Right atrium auricular region (tissue), 2 donors: ENCODE data around the gene POMGNT1. TPM values are rescaled to one million over a fixed set of nuclear protein-coding genes. Genes with fewer than 3 reads are reported as not detected.

ENCODE experiments used
- DNase-seq: peaks from one replicate; pipeline ENCODE4 v3.0.0-alpha.2; 2019; ENCODE audit warnings: low spot score
- H3K27ac ChIP-seq, 2 donors: fragments of 200-600 bp; sonication (generic); 1 replicate in 1 of 2; 2 replicates in 1 of 2; pipeline ENCODE4 v1.5.1; 2016 to 2019
- H3K27me3 ChIP-seq, 2 donors: fragments of 200-600 bp; sonication (generic); one replicate each; pipeline versions ENCODE4 v1.5.1 to v1.6.0; 2017 to 2019
- H3K36me3 ChIP-seq: fragments of 200-600 bp; sonication (generic); one replicate; pipeline ENCODE4 v1.5.1; 2016
- H3K4me1 ChIP-seq, 2 donors: fragments of 200-600 bp; sonication (generic); one replicate each; pipeline versions ENCODE4 v1.5.1 to v1.6.0; 2017 to 2019
- H3K4me3 ChIP-seq, 2 donors: fragments of 200-600 bp; sonication (generic); 1 replicate in 1 of 2; 2 replicates in 1 of 2; pipeline ENCODE4 v1.5.1; 2017 to 2019; ENCODE audit warnings: mild to moderate bottlenecking in 1 of 2, moderate library complexity in 1 of 2
- H3K9me3 ChIP-seq, 2 donors: fragments of 200-600 bp; sonication (generic); one replicate each; pipeline ENCODE4 v1.5.1; 2019
- CTCF ChIP-seq, 2 donors: fragments of 200-600 bp; sonication (generic); IDR thresholded peaks; one replicate each; pipeline ENCODE4 v1.5.1; 2019; ENCODE audit warnings: antibody characterized with exemption in 2 of 2
- total RNA-seq, 2 donors: library from RNA; depleted of rRNA; stranded (reverse); fragments of >200 nt; gene quantifications; one replicate each; pipeline ENCODE4 v1.1.0, GENCODE V29; 2016

POMGNT1 gene
- total RNA-seq, 2 donors from 2014 or later, result 57.0 to 87.8 TPM

GRCh38 chr1:46171871-46172270 is 26.4 kb downstream of the POMGNT1 start:
- Histone ChIP-seq H3K36me3 (no peaks in the 10 kb centered on the region), H3K27ac (peak overlapping the region; percentile 58 to 76), H3K4me1 (peaks cover 0 to 78% of the 10 kb centered on the region in 2 donors), H3K4me3 (no peak overlapping the region), H3K27me3 (no peaks in the 10 kb centered on the region), H3K9me3 (no peaks in the 10 kb centered on the region)
- TF ChIP-seq CTCF (IDR thresholded peaks at IDR 0.05), result no peak
- DNase-seq, result no peak

GRCh38 chr1:46171351-46171750 is 26.9 kb downstream of the POMGNT1 start:
- Histone ChIP-seq H3K4me1 (peaks cover 0 to 82% of the 10 kb centered on the region in 2 donors), H3K27me3 (no peaks in the 10 kb centered on the region), H3K4me3 (no peak overlapping the region), H3K36me3 (no peaks in the 10 kb centered on the region), H3K27ac (peak overlapping the region; percentile 58 to 76), H3K9me3 (no peaks in the 10 kb centered on the region)
- DNase-seq, result no peak
- no peak for TF ChIP-seq CTCF (IDR thresholded peaks at IDR 0.05)

- DNase-seq, result no peak
- Histone ChIP-seq H3K27me3 (no peaks in the 10 kb centered on the region), H3K9me3 (no peaks in the 10 kb centered on the region), H3K4me1 (peaks cover 0 to 78% of the 10 kb centered on the region in 2 donors), H3K27ac (peak overlapping the region; percentile 48 to 76), H3K4me3 (no peak overlapping the region), H3K36me3 (no peaks in the 10 kb centered on the region)
- no peak for TF ChIP-seq CTCF (IDR thresholded peaks at IDR 0.05)
These were observed 28.3 kb downstream of the POMGNT1 start for GRCh38 chr1:46169811-46170454.

- no peak overlapping the region for H3K4me3 ChIP-seq
- H3K4me1 ChIP-seq, result peaks cover 0 to 63% of the 10 kb centered on the region in 2 donors
- H3K9me3 ChIP-seq, result no peaks in the 10 kb centered on the region
- no peaks in the 10 kb centered on the region for H3K27me3 ChIP-seq
- H3K36me3 ChIP-seq, result no peaks in the 10 kb centered on the region
- TF ChIP-seq CTCF (IDR thresholded peaks at IDR 0.05), result no peak
- DNase-seq, result no peak
- H3K27ac ChIP-seq, result peak overlapping the region in 1 of 2 donors; percentile 68
These were observed 29.8 kb downstream of the POMGNT1 start for GRCh38 chr1:46168477-46168876.

- Histone ChIP-seq H3K27ac (peak overlapping the region; percentile 68 to 77), H3K36me3 (no peaks in the 10 kb centered on the region), H3K4me3 (peak overlapping the region; percentile 38 to 48), H3K9me3 (no peaks in the 10 kb centered on the region), H3K27me3 (no peaks in the 10 kb centered on the region), H3K4me1 (peaks cover 0 to 48% of the 10 kb centered on the region in 2 donors)
- peak; percentile 80 for DNase-seq
- TF ChIP-seq CTCF (IDR thresholded peaks at IDR 0.05), result no peak
These were observed 31.4 kb downstream of the POMGNT1 start for GRCh38 chr1:46166521-46167462.
